ENCODE data around the gene DDX46.

DDX46 gene

GRCh38 chr5:134772461-134773125, 14.0 kb downstream of the DDX46 start:
- Histone ChIP-seq H3K27ac (no peak overlapping the region), H3K4me1 (peaks cover 0 to 16% (median 7%) of the 10 kb centered on the region in 10 experiments; a peak in 9 of 20 replicates), H3K4me2 (peak overlapping the region in 1 of 11 experiments; percentile 15; a peak in 1 of 22 replicates), H3K9me3 (replicated peaks in 1 of 11) (no peaks in the 10 kb centered on the region), H4K20me1 (peaks cover 0 to 26% (median 12%) of the 10 kb centered on the region in 11 experiments; a peak in 10 of 22 replicates), H3K9ac (no peak overlapping the region), H3K27me3 (no peaks in the 10 kb centered on the region), H3K36me3 (peaks cover 92 to 100% (median 100%) of the 10 kb centered on the region in 11 experiments), H3K4me3 (no peak overlapping the region)
- no peak for TF ChIP-seq Cebpa-rat (IDR thresholded peaks at IDR 0.05)

GRCh38 chr5:134777366-134777765, 18.8 kb downstream of the DDX46 start:
- Histone ChIP-seq H3K27me3 (no peaks in the 10 kb centered on the region), H3K4me3 (no peak overlapping the region), H3K4me1 (peaks cover 0 to 17% (median 14%) of the 10 kb centered on the region in 10 experiments; a peak in 9 of 20 replicates), H3K27ac (peak overlapping the region in 1 of 11 experiments; percentile 1; a peak in 1 of 22 replicates), H3K9me3 (replicated peaks in 1 of 11) (no peaks in the 10 kb centered on the region), H3K9ac (no peak overlapping the region), H3K36me3 (peaks cover 90 to 100% (median 100%) of the 10 kb centered on the region in 11 experiments), H3K4me2 (peak overlapping the region in 1 of 11 experiments; percentile 13; a peak in 1 of 22 replicates), H4K20me1 (peaks cover 0 to 13% (median 6%) of the 10 kb centered on the region in 11 experiments; a peak in 10 of 22 replicates)
- no peak for TF ChIP-seq Cebpa-rat (IDR thresholded peaks at IDR 0.05)

GRCh38 chr5:134784241-134784920, 25.8 kb downstream of the DDX46 start:
- H3K4me2 ChIP-seq = no peak overlapping the region
- H3K36me3 ChIP-seq = peaks cover 97 to 100% (median 100%) of the 10 kb centered on the region in 11 experiments
- no peaks in the 10 kb centered on the region for H3K9me3 ChIP-seq (replicated peaks in 1 of 11)
- H3K4me1 ChIP-seq = no peaks in the 10 kb centered on the region
- peaks cover 0 to 3% (median 0%) of the 10 kb centered on the region in 11 experiments; a peak in 3 of 22 replicates for H4K20me1 ChIP-seq
- no peak overlapping the region for H3K27ac ChIP-seq
- H3K4me3 ChIP-seq = no peak overlapping the region
- TF ChIP-seq Cebpa-rat (IDR thresholded peaks at IDR 0.05) = no peak
- H3K27me3 ChIP-seq = no peaks in the 10 kb centered on the region
- no peak overlapping the region for H3K9ac ChIP-seq

GRCh38 chr5:134784946-134785620, 26.5 kb downstream of the DDX46 start:
- Histone ChIP-seq H3K9ac (no peak overlapping the region), H3K27me3 (no peaks in the 10 kb centered on the region), H3K27ac (no peak overlapping the region), H3K4me2 (no peak overlapping the region), H3K4me1 (no peaks in the 10 kb centered on the region), H3K4me3 (no peak overlapping the region), H3K9me3 (replicated peaks in 1 of 11) (no peaks in the 10 kb centered on the region), H3K36me3 (peaks cover 97 to 100% (median 100%) of the 10 kb centered on the region in 11 experiments), H4K20me1 (peaks cover 0 to 3% (median 0%) of the 10 kb centered on the region in 11 experiments; a peak in 2 of 22 replicates)
- no peak for TF ChIP-seq Cebpa-rat (IDR thresholded peaks at IDR 0.05)

GRCh38 chr5:134787692-134788091, 29.1 kb downstream of the DDX46 start:
- Histone ChIP-seq H3K4me2 (no peak overlapping the region), H3K36me3 (peaks cover 97 to 100% (median 100%) of the 10 kb centered on the region in 11 experiments), H3K27me3 (no peaks in the 10 kb centered on the region)

GRCh38 chr5:134791580-134791979, 33.0 kb downstream of the DDX46 start:
- Histone ChIP-seq H3K36me3 (peaks cover 98 to 100% (median 100%) of the 10 kb centered on the region in 11 experiments), H3K27me3 (no peaks in the 10 kb centered on the region), H3K9me3 (replicated peaks in 1 of 11) (no peaks in the 10 kb centered on the region)

More at GRCh38 chr5:134787692-134788091, 29.1 kb downstream of the DDX46 start:
- Histone ChIP-seq H3K27ac (no peak overlapping the region), H3K4me1 (no peaks in the 10 kb centered on the region), H3K9me3 (replicated peaks in 1 of 11) (no peaks in the 10 kb centered on the region), H3K4me3 (no peak overlapping the region), H4K20me1 (peaks cover 0 to 3% (median 0%) of the 10 kb centered on the region in 11 experiments; a peak in 2 of 22 replicates), H3K9ac (no peak overlapping the region)
- TF ChIP-seq Cebpa-rat (IDR thresholded peaks at IDR 0.05) = no peak

GRCh38 chr5:134792286-134792685, 33.7 kb downstream of the DDX46 start:
- TF ChIP-seq Cebpa-rat (IDR thresholded peaks at IDR 0.05) = no peak
- Histone ChIP-seq H3K27me3 (no peaks in the 10 kb centered on the region), H3K4me2 (no peak overlapping the region), H3K36me3 (peaks cover 98 to 100% (median 100%) of the 10 kb centered on the region in 11 experiments), H3K9ac (no peak overlapping the region), H3K9me3 (replicated peaks in 1 of 11) (no peaks in the 10 kb centered on the region), H3K4me1 (no peaks in the 10 kb centered on the region), H3K4me3 (no peak overlapping the region), H3K27ac (no peak overlapping the region), H4K20me1 (peaks cover 0 to 5% (median 0%) of the 10 kb centered on the region in 11 experiments; a peak in 1 of 22 replicates)

More at GRCh38 chr5:134791580-134791979, 33.0 kb downstream of the DDX46 start:
- H4K20me1 ChIP-seq = peaks cover 0 to 6% (median 0%) of the 10 kb centered on the region in 11 experiments; a peak in 2 of 22 replicates
- H3K4me2 ChIP-seq = no peak overlapping the region
- no peak for TF ChIP-seq Cebpa-rat (IDR thresholded peaks at IDR 0.05)
- no peak overlapping the region for H3K27ac ChIP-seq
- H3K9ac ChIP-seq = no peak overlapping the region
- no peak overlapping the region for H3K4me3 ChIP-seq
- no peaks in the 10 kb centered on the region for H3K4me1 ChIP-seq

- no peak overlapping the region for H3K27ac ChIP-seq
- H3K9me3 ChIP-seq (replicated peaks in 1 of 11) = no peaks in the 10 kb centered on the region
- H3K4me3 ChIP-seq = no peak overlapping the region
- no peak overlapping the region for H3K9ac ChIP-seq
- H3K4me1 ChIP-seq = no peaks in the 10 kb centered on the region
- TF ChIP-seq Cebpa-rat (IDR thresholded peaks at IDR 0.05) = no peak
- peaks cover 0 to 6% (median 0%) of the 10 kb centered on the region in 11 experiments; a peak in 2 of 22 replicates for H4K20me1 ChIP-seq
- H3K4me2 ChIP-seq = no peak overlapping the region
- peaks cover 99 to 100% (median 100%) of the 10 kb centered on the region in 11 experiments for H3K36me3 ChIP-seq
- no peaks in the 10 kb centered on the region for H3K27me3 ChIP-seq
Observed at GRCh38 chr5:134793111-134793510, 34.5 kb downstream of the DDX46 start.

GRCh38 chr5:134794082-134794481, 35.5 kb downstream of the DDX46 start:
- Histone ChIP-seq H3K27ac (no peak overlapping the region), H3K36me3 (peaks cover 99 to 100% (median 100%) of the 10 kb centered on the region in 11 experiments)

More at GRCh38 chr5:134794082-134794481, 35.5 kb downstream of the DDX46 start:
- H3K4me1 ChIP-seq = no peaks in the 10 kb centered on the region
- no peak for TF ChIP-seq Cebpa-rat (IDR thresholded peaks at IDR 0.05)
- no peak overlapping the region for H3K4me3 ChIP-seq
- H3K27me3 ChIP-seq = no peaks in the 10 kb centered on the region
- peaks cover 0 to 6% (median 0%) of the 10 kb centered on the region in 11 experiments; a peak in 2 of 22 replicates for H4K20me1 ChIP-seq
- no peak overlapping the region for H3K4me2 ChIP-seq
- H3K9ac ChIP-seq = no peak overlapping the region
- no peaks in the 10 kb centered on the region for H3K9me3 ChIP-seq (replicated peaks in 1 of 11)

Data from BLaER1 treated with 17β-estradiol and CSF1 and Interleukin-3, amounts not matched to agents 10 nM and 100 nM (cell line).